Suprapubic skin (tissue), 4 donors: ENCODE measurements around the gene SOCS1. TPM values are rescaled to one million over a fixed set of nuclear protein-coding genes. Genes with fewer than 3 reads are reported as not detected.

Experiments used
- DNase-seq, 2 donors: peaks; one replicate each; pipeline ENCODE4 v3.0.0-alpha.2; 2019; ENCODE audit warnings: low spot score in 2 of 2
- H3K27ac ChIP-seq: fragments of 200-600 bp; sonication (generic); one replicate; pipeline ENCODE4 v1.5.1; 2019
- H3K27me3 ChIP-seq: fragments of 200-600 bp; sonication (generic); one replicate; pipeline ENCODE4 v1.5.1; 2019
- H3K36me3 ChIP-seq: fragments of 200-600 bp; sonication (generic); one replicate; pipeline ENCODE4 v1.5.1; 2019
- H3K4me1 ChIP-seq: fragments of 200-600 bp; sonication (generic); one replicate; pipeline ENCODE4 v1.5.1; 2019
- H3K4me3 ChIP-seq: fragments of 200-600 bp; sonication (generic); one replicate; pipeline ENCODE4 v1.5.1; 2019; ENCODE audit warnings: mild to moderate bottlenecking
- H3K9me3 ChIP-seq: fragments of 200-600 bp; sonication (generic); one replicate; pipeline ENCODE4 v1.5.1; 2019
- EP300 ChIP-seq: sonication (generic); formaldehyde crosslinking; IDR thresholded peaks from one replicate; pipeline ENCODE4 v1.6.1; 2017; ENCODE audit warnings: antibody characterized with exemption
- POLR2A ChIP-seq, 2 donors: fragments of 450-650 bp; IDR thresholded peaks; one replicate each; pipeline ENCODE4 v1.6.1; 2017; ENCODE audit warnings: antibody characterized with exemption in 2 of 2, mild to moderate bottlenecking in 2 of 2, moderate library complexity in 2 of 2
- POLR2AphosphoS5 ChIP-seq, 3 donors: sonication (generic); formaldehyde crosslinking; IDR thresholded peaks; one replicate each; pipeline ENCODE4 v1.6.1; 2017; ENCODE audit warnings: antibody characterized with exemption in 3 of 3
- WGBS: methylation state at CpG from one replicate; pipeline ENCODE4 v1.1.5; 2018; 5-methylcytosine and 5-hydroxymethylcytosine counted together
- total RNA-seq, 4 donors: library from RNA; depleted of rRNA; stranded (reverse); fragments of >200 nt; gene quantifications; one replicate each; pipeline ENCODE4 v1.1.0, GENCODE V29; 2016
- TF ChIP-seq, protein P1 (sequence below), 2 donors: fragments of 200-600 bp in 1 of 2; fragments of 450-650 bp in 1 of 2; sonication (generic) in 1 of 2; IDR thresholded peaks; one replicate each; pipeline ENCODE4 v1.5.1; 2016 to 2019; ENCODE audit warnings: antibody characterized with exemption in 2 of 2, mild to moderate bottlenecking in 1 of 2, moderate library complexity in 1 of 2

Gene SOCS1
- total RNA-seq, 4 donors from 2014 or later, result 3.9 to 15.4 (median 7.5) TPM

DNA sequence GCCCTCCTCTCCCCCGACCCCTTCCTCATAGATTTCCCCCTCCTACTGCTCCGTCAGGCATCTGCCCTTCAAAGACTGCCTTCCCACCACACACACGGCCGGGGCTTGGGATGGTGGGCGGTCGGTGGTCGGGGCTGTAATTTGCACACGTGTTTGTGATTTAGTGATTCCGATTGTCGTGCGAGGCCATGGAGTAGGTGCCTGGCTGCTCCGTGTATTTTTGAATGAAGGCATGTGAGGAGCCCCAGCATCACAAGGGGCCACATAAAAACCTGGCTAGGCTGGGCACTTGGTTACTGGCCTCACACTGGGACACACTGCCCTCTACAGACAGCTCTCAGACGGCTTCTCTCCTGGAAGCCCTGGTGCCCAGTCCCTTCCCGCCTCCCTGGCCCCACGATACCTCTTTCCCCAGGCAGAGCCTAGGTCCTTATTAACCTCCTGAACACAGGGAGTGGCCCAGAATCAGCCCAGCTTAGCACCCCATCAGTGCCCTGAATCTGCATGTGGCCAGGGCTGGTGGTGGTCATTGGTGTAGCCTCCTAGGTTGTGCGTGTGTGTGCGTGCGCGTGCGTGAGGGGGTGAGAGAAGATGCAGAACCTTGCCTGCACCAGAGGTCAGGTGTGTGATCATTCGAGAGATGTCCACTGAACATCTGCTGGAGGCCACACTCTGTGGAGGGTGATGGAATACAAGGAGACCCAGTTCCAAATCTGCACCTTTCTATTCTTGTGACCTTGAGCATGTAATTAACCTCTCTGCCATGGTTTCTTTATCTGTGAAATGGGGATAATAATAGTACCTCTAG, 1.3 kb upstream of the SOCS1 start:
- peak; percentile 86 for DNase-seq
- peak overlapping the region; percentile 96 for H3K27ac ChIP-seq
- 26% methylated on average over 19 of the region's 21 CpGs for WGBS
- TF ChIP-seq, protein P1, sequence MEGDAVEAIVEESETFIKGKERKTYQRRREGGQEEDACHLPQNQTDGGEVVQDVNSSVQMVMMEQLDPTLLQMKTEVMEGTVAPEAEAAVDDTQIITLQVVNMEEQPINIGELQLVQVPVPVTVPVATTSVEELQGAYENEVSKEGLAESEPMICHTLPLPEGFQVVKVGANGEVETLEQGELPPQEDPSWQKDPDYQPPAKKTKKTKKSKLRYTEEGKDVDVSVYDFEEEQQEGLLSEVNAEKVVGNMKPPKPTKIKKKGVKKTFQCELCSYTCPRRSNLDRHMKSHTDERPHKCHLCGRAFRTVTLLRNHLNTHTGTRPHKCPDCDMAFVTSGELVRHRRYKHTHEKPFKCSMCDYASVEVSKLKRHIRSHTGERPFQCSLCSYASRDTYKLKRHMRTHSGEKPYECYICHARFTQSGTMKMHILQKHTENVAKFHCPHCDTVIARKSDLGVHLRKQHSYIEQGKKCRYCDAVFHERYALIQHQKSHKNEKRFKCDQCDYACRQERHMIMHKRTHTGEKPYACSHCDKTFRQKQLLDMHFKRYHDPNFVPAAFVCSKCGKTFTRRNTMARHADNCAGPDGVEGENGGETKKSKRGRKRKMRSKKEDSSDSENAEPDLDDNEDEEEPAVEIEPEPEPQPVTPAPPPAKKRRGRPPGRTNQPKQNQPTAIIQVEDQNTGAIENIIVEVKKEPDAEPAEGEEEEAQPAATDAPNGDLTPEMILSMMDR (IDR thresholded peaks at IDR 0.05), result peak; percentile 25 to 67
- TF ChIP-seq EP300, result no peak
- no peaks in the 10 kb centered on the region for H3K9me3 ChIP-seq
- H3K36me3 ChIP-seq, result no peaks in the 10 kb centered on the region
- H3K4me3 ChIP-seq, result peak overlapping the region; percentile 89
- no peaks in the 10 kb centered on the region for H3K27me3 ChIP-seq
- peaks cover 48% of the 10 kb centered on the region for H3K4me1 ChIP-seq

DNA sequence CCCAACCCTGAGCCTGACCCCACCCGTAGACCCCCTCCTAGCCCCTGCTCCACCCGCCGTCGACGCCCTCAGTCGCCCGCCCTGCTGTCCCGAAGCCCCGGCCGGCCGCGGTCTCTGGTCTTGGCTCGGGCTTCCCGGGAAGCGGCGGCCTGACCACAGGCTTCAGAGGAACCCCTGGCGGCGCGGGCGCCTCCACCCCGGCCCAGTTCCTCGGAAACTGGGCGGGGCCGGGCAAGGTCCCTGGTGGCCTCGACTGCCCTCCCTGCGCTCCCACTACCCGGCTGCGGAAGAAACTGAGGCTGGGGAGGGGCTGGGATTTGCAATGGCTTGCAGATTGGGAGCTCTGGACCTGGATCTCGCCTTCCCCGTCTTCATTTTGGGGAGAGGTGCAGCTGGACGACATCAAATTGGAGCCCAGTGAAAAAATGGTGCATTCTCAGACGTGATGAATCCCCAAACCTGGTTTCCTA, 692 bp upstream of the SOCS1 start:
- Histone ChIP-seq H3K27me3 (no peaks in the 10 kb centered on the region), H3K4me1 (peaks cover 51% of the 10 kb centered on the region), H3K9me3 (no peaks in the 10 kb centered on the region), H3K27ac (peak overlapping the region; percentile 96), H3K36me3 (no peaks in the 10 kb centered on the region), H3K4me3 (peak overlapping the region; percentile 89)
- 2% methylated on average over 12 of the region's 32 CpGs for WGBS
- peak; percentile 81 to 90 for DNase-seq
- TF ChIP-seq EP300 (no peak), POLR2AphosphoS5 (IDR thresholded peaks at IDR 0.05) (no peak), POLR2A (IDR thresholded peaks at IDR 0.05) (no peak)
- TF ChIP-seq, protein P1 (IDR thresholded peaks at IDR 0.05), result no peak

DNA sequence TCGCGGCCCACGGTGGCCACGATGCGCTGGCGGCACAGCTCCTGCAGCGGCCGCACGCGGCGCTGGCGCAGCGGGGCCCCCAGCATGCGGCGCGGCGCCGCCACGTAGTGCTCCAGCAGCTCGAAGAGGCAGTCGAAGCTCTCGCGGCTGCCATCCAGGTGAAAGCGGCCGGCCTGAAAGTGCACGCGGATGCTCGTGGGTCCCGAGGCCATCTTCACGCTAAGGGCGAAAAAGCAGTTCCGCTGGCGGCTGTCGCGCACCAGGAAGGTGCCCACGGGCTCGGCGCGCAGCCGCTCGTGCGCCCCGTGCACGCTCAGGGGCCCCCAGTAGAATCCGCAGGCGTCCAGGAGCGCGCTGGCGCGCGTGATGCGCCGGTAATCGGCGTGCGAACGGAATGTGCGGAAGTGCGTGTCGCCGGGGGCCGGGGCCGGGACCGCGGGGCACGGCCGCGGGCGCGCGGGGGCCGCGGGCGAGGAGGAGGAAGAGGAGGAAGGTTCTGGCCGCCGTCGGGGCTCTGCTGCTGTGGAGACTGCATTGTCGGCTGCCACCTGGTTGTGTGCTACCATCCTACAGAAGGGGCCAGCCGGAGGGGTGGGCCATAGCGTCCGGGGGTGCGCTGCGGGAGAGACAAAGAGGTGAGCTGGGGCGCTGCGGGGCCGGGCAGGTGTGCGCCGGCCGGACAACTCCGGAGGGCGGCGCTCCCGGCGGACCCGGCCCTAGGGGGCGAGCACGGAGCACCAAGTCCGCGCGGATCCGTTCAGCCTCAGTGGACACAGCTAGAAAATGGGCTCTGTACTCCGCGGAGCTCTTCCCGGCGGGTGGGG, 879 bp downstream of the SOCS1 start:
- Histone ChIP-seq H3K4me1 (peaks cover 51% of the 10 kb centered on the region), H3K9me3 (no peaks in the 10 kb centered on the region), H3K27ac (peak overlapping the region; percentile 96), H3K27me3 (no peaks in the 10 kb centered on the region), H3K36me3 (no peaks in the 10 kb centered on the region), H3K4me3 (peak overlapping the region; percentile 89)
- no peak for DNase-seq
- TF ChIP-seq, protein P1 (IDR thresholded peaks at IDR 0.05), result peak in 1 of 2 donors; percentile 20
- TF ChIP-seq EP300 (no peak), POLR2AphosphoS5 (IDR thresholded peaks at IDR 0.05) (no peak), POLR2A (IDR thresholded peaks at IDR 0.05) (no peak)
- 2% methylated on average over 20 of the region's 105 CpGs for WGBS

DNA sequence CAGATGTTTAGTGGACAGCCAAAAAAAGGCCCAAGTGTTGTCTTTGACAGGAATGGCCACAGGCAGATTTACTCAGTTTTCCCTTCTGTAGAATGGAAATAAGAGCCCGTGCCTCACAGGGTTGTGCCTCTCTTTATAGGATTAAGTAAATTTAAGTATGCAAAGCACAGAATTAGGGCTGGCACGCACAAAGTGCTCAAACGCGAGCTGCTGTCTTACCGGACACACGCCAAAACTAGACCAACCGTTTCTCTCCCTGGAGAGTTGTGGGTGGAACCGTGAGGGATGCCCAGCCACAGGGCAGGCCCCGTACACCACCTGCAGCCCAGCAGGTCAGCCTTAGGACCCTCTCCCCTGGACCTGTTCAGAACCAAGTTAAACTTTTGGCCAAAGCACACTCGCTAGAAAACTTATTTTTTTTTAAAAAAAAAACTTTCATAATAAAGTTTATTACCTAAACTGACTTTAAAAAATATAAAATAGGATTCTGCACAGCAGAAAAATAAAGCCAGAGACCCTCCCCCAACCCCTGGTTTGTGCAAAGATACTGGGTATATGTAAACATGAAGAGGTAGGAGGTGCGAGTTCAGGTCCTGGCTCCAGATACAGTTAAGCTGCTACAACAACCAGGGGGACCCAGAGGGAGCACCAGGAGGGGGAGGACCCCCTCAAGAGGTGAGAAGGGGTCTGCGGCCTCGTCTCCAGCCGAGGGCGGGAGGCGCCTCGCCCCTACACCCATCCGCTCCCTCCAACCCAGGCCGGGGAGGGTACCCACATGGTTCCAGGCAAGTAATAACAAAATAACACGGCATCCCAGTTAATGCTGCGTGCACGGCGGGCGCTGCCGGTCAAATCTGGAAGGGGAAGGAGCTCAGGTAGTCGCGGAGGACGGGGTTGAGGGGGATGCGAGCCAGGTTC, 1.8 kb downstream of the SOCS1 start:
- H3K4me1 ChIP-seq, result peaks cover 46% of the 10 kb centered on the region
- WGBS, result 69% methylated on average over 19 of the region's 29 CpGs
- H3K27ac ChIP-seq, result no peak overlapping the region
- no peaks in the 10 kb centered on the region for H3K27me3 ChIP-seq
- no peaks in the 10 kb centered on the region for H3K9me3 ChIP-seq
- peak overlapping the region; percentile 89 for H3K4me3 ChIP-seq
- no peaks in the 10 kb centered on the region for H3K36me3 ChIP-seq
- no peak for TF ChIP-seq POLR2AphosphoS5 (IDR thresholded peaks at IDR 0.05)
- TF ChIP-seq, protein P1 (IDR thresholded peaks at IDR 0.05), result no peak
- TF ChIP-seq EP300, result no peak
- TF ChIP-seq POLR2A (IDR thresholded peaks at IDR 0.05), result no peak
- DNase-seq, result no peak
